Fibroblast of lung (primary cell): ENCODE measurements around the gene DUSP1. TPM values are rescaled to one million over a fixed set of nuclear protein-coding genes. Genes with fewer than 3 reads are reported as not detected.

Source experiments
- DNase-seq, 2 donors: peaks; one replicate each; pipeline versions ENCODE4 v3.0.0 to v3.0.0-alpha.2; 2010; ENCODE audit warnings: low read depth in 2 of 2
- H2AFZ ChIP-seq: 2 replicates; pipeline ENCODE4 v1.5.1; 2012; ENCODE audit warnings: low read length, control low read depth, inconsistent platforms
- H3K27ac ChIP-seq: 2 replicates; pipeline ENCODE4 v1.5.1; 2011; ENCODE audit warnings: low read length, control low read depth; ENCODE audit not compliant: insufficient read depth
- H3K27me3 ChIP-seq: 2 replicates; pipeline ENCODE4 v1.5.1; 2011; ENCODE audit warnings: mild to moderate bottlenecking, low read length; ENCODE audit not compliant: control insufficient read depth, insufficient read depth
- H3K36me3 ChIP-seq: 2 replicates; pipeline ENCODE4 v1.5.1; 2011; ENCODE audit warnings: low read length; ENCODE audit not compliant: control insufficient read depth, insufficient read depth
- H3K4me1 ChIP-seq: 2 replicates; pipeline ENCODE4 v1.5.1; 2011; ENCODE audit warnings: low read length; ENCODE audit not compliant: control insufficient read depth, insufficient read depth; ENCODE audit errors: extremely low read depth
- H3K4me2 ChIP-seq: 2 replicates; pipeline ENCODE4 v1.5.1; 2011; ENCODE audit warnings: low read length, control low read depth; ENCODE audit not compliant: insufficient read depth; ENCODE audit errors: extremely low read depth
- H3K4me3 ChIP-seq, 4 experiments: fragments of 200-600 bp in 1 of 4; sonication (generic) in 1 of 4; replicated peaks in 1 of 4; 2 replicates each; pipeline ENCODE4 v1.5.1; 2011 to 2016; ENCODE audit warnings: low read length in 4 of 4, low read depth in 3 of 4, mild to moderate bottlenecking in 3 of 4, control low read depth in 2 of 4, inconsistent platforms in 1 of 4, mixed read lengths in 1 of 4; ENCODE audit not compliant: insufficient read depth in 1 of 4; ENCODE audit errors: control extremely low read depth in 1 of 4
- H3K79me2 ChIP-seq: 2 replicates; pipeline ENCODE4 v1.5.1; 2012; ENCODE audit warnings: mild to moderate bottlenecking, low read length, inconsistent platforms; ENCODE audit not compliant: control insufficient read depth, insufficient read depth
- H3K9ac ChIP-seq: 2 replicates; pipeline ENCODE4 v1.5.1; 2011; ENCODE audit warnings: mild to moderate bottlenecking, low read length, control low read depth; ENCODE audit not compliant: insufficient read depth
- H3K9me3 ChIP-seq: 2 replicates; pipeline ENCODE4 v1.5.1; 2012; ENCODE audit warnings: low read depth, low read length; ENCODE audit not compliant: control insufficient read depth, insufficient read depth
- H4K20me1 ChIP-seq: 2 replicates; pipeline ENCODE4 v1.5.1; 2011; ENCODE audit warnings: low read length; ENCODE audit not compliant: control insufficient read depth, insufficient read depth; ENCODE audit errors: extremely low read depth
- CTCF ChIP-seq, 2 donors: IDR thresholded peaks in 1 of 2; conservative IDR thresholded peaks in 1 of 2; 1 replicate in 1 of 2; 2 replicates in 1 of 2; pipeline ENCODE4 v1.5.1; 2011 to 2012; ENCODE audit warnings: low read length in 2 of 2, control low read depth in 1 of 2, inconsistent platforms in 1 of 2, low read depth in 1 of 2, mild to moderate bottlenecking in 1 of 2
- EZH2 ChIP-seq: IDR thresholded peaks from 2 replicates; pipeline ENCODE4 v1.5.1; 2012; ENCODE audit warnings: low read length, control low read depth, mild to moderate bottlenecking; ENCODE audit errors: missing control alignments
- polyA plus RNA-seq, 2 donors: library from polyadenylated mRNA; depleted of rRNA in 1 of 2; stranded (reverse) in 1 of 2; unstranded in 1 of 2; fragments of >200 nt; gene quantifications; 2 replicates each; pipeline ENCODE4 v1.2.1, GENCODE V29; 2011 to 2012; ENCODE audit warnings: missing spikeins in 1 of 2
- total RNA-seq: library from RNA; depleted of rRNA; stranded (reverse); fragments of >200 nt; gene quantifications from 2 replicates; pipeline ENCODE4 v1.2.1, GENCODE V29; 2014

DUSP1 gene
- total and polyA plus RNA-seq, 2 donors (not counting 1 experiment from before 2014, with no cell fraction given) = 121 to 148 TPM

GRCh38 chr5:172782169-172783039, 11.4 kb upstream of the DUSP1 start:
- peaks cover 13% of the 10 kb centered on the region for H3K4me1 ChIP-seq
- no peaks in the 10 kb centered on the region for H3K27me3 ChIP-seq
- peak; percentile 34 to 80 for DNase-seq
- no peak overlapping the region for H3K4me2 ChIP-seq
- TF ChIP-seq CTCF (conservative IDR thresholded peaks at IDR 0.05 in 1 of 2, IDR thresholded peaks at IDR 0.05 in 1 of 2; ENCODE audit: low read depth in 1 of 2, low read length in 2 of 2) = no peak
- TF ChIP-seq EZH2 = no peak
- H3K9ac ChIP-seq = no peak overlapping the region
- no peak overlapping the region for H3K27ac ChIP-seq
- no peaks in the 10 kb centered on the region for H3K36me3 ChIP-seq
- no peaks in the 10 kb centered on the region for H3K9me3 ChIP-seq
- no peaks in the 10 kb centered on the region for H3K79me2 ChIP-seq
- H2AFZ ChIP-seq = no peak overlapping the region
- H3K4me3 ChIP-seq = no peak overlapping the region
- no peaks in the 10 kb centered on the region for H4K20me1 ChIP-seq

GRCh38 chr5:172779691-172780341, 8.8 kb upstream of the DUSP1 start:
- Histone ChIP-seq H3K4me2 (no peak overlapping the region), H3K4me1 (peaks cover 20% of the 10 kb centered on the region), H4K20me1 (no peaks in the 10 kb centered on the region), H3K4me3 (no peak overlapping the region), H2AFZ (no peak overlapping the region), H3K27ac (no peak overlapping the region), H3K27me3 (no peaks in the 10 kb centered on the region), H3K9ac (no peak overlapping the region), H3K79me2 (no peaks in the 10 kb centered on the region), H3K36me3 (no peaks in the 10 kb centered on the region), H3K9me3 (no peaks in the 10 kb centered on the region)
- no peak for DNase-seq
- TF ChIP-seq CTCF (conservative IDR thresholded peaks at IDR 0.05 in 1 of 2, IDR thresholded peaks at IDR 0.05 in 1 of 2; ENCODE audit: low read depth in 1 of 2, low read length in 2 of 2) (no peak), EZH2 (no peak)
